GM10266 (cell line): ENCODE data around the gene ADRA2C.

Experiments
- DNase-seq: peaks from one replicate; pipeline ENCODE4 v3.0.0; 2012; ENCODE audit errors: extremely low spot score
- TF ChIP-seq, protein P1 (sequence below): IDR thresholded peaks from 2 replicates; pipeline ENCODE4 v1.5.1; 2012; ENCODE audit warnings: mild to moderate bottlenecking, low read depth; ENCODE audit not compliant: control insufficient read depth, insufficient read depth; ENCODE audit errors: missing control alignments

Gene ADRA2C

DNA sequence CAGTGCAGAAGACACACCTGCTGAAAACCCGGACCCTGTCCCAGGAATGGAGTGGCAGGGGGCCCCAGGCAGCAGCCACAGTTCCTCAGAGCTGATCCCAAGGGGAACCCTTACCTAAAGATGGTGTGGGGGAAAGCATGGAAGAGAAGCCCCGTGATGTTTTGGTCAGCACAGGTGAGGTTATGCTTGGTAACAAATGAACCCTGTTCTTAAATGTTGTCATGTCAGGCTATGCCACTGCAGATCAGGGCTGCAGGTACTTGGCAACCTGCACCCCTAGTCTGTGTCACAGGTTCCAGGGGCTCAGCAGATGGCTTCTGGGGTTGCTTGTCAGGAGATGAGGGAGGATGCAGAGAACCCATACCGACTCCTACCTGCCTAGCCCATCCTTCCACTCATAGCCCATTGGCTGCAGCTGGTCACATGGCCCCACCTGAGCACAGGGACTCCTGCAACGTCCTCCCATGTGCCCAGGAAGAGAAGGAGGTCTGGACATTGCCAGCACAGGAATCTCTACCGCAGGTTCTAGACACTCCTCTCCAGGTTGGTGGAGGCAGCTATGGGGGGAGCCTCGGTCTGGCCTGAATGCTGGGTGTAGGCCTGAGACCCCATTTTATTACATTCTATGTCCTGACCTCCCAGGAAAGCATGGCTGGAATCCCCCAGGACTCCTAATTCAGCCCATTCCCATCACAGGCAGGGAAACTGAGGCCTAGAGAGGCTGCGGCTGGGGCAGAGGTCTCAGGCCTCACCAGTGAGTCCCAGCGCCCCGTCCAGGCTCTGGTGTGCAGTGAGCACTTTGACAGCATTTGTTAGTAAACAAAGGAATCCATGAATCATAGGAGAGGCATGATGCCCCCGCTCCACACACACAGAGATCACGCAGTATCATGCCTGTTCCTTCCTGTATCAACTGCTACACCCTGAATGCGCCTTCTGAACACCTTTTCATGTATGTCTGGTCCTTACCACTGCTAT, 51.1 kb downstream of the ADRA2C start:
- TF ChIP-seq, protein P1, sequence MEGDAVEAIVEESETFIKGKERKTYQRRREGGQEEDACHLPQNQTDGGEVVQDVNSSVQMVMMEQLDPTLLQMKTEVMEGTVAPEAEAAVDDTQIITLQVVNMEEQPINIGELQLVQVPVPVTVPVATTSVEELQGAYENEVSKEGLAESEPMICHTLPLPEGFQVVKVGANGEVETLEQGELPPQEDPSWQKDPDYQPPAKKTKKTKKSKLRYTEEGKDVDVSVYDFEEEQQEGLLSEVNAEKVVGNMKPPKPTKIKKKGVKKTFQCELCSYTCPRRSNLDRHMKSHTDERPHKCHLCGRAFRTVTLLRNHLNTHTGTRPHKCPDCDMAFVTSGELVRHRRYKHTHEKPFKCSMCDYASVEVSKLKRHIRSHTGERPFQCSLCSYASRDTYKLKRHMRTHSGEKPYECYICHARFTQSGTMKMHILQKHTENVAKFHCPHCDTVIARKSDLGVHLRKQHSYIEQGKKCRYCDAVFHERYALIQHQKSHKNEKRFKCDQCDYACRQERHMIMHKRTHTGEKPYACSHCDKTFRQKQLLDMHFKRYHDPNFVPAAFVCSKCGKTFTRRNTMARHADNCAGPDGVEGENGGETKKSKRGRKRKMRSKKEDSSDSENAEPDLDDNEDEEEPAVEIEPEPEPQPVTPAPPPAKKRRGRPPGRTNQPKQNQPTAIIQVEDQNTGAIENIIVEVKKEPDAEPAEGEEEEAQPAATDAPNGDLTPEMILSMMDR = no peak
- no peak for DNase-seq
